Mammary epithelial cell (primary cell): ENCODE data around the gene CIB2.

Experiments used
- CTCF ChIP-seq, 2 donors: IDR thresholded peaks in 1 of 2; conservative IDR thresholded peaks in 1 of 2; 2 replicates each; pipeline ENCODE4 v1.5.1; 2011 to 2012; ENCODE audit warnings: inconsistent platforms in 2 of 2, low read length in 2 of 2, mild to moderate bottlenecking in 2 of 2, control low read depth in 1 of 2, low read depth in 1 of 2; ENCODE audit not compliant: insufficient read depth in 1 of 2; ENCODE audit errors: extremely low read depth in 1 of 2
- EZH2 ChIP-seq: IDR thresholded peaks from 2 replicates; pipeline ENCODE4 v1.6.1; 2012; ENCODE audit warnings: low read length, inconsistent platforms, borderline replicate concordance

- no peak for TF ChIP-seq CTCF (conservative IDR thresholded peaks at IDR 0.05 in 1 of 2, IDR thresholded peaks at IDR 0.05 in 1 of 2; ENCODE audit: extremely low read depth in 1 of 2, insufficient read depth in 1 of 2, low read depth in 1 of 2, low read length in 2 of 2)
- TF ChIP-seq EZH2: no peak
These were observed 9.0 kb upstream of the CIB2 start for GRCh38 chr15:78140292-78140691.
